HK-2 (cell line): ENCODE results near the gene ATXN7L1.
"Not testable (repeated sequence)": the region's sequence is repeated elsewhere in the genome, so short reads cannot be mapped to it uniquely, and the experiment has no call there.

Source experiments
- DNase-seq: peaks from one replicate; pipeline ENCODE4 v3.0.0-alpha.2; 2018; ENCODE audit not compliant: unreplicated experiment

ATXN7L1 gene

GRCh38 chr7:105861224-105861623, 15.2 kb downstream of the ATXN7L1 start:
- DNase-seq, result no peak

- DNase-seq, result no peak
Observed at GRCh38 chr7:105860793-105861192, 15.6 kb downstream of the ATXN7L1 start.

GRCh38 chr7:105857009-105857952, 19.1 kb downstream of the ATXN7L1 start:
- no peak for DNase-seq

- DNase-seq, result no peak
Observed at GRCh38 chr7:105854498-105854897, 21.9 kb downstream of the ATXN7L1 start.

- DNase-seq, result no peak
Observed at GRCh38 chr7:105853931-105854419, 22.4 kb downstream of the ATXN7L1 start.

GRCh38 chr7:105851064-105851463, 25.3 kb downstream of the ATXN7L1 start:
- no peak for DNase-seq

GRCh38 chr7:105849122-105849855, 27.1 kb downstream of the ATXN7L1 start:
- DNase-seq, result peak; percentile 47

GRCh38 chr7:105846404-105846803, 30.0 kb downstream of the ATXN7L1 start:
- no peak for DNase-seq

GRCh38 chr7:105844681-105845080, 31.7 kb downstream of the ATXN7L1 start:
- not testable (repeated sequence) for DNase-seq

- no peak for DNase-seq
Observed at GRCh38 chr7:105841866-105842265, 34.5 kb downstream of the ATXN7L1 start.

- DNase-seq, result no peak
Observed at GRCh38 chr7:105840981-105841749, 35.2 kb downstream of the ATXN7L1 start.

GRCh38 chr7:105839266-105839665, 37.1 kb downstream of the ATXN7L1 start:
- no peak for DNase-seq

- no peak for DNase-seq
Observed at GRCh38 chr7:105838627-105839231, 37.7 kb downstream of the ATXN7L1 start.

- DNase-seq, result no peak
Observed at GRCh38 chr7:105837765-105838626, 38.4 kb downstream of the ATXN7L1 start.

- DNase-seq, result no peak
Observed at GRCh38 chr7:105835441-105835840, 41.0 kb downstream of the ATXN7L1 start.

GRCh38 chr7:105831824-105832535, 44.4 kb downstream of the ATXN7L1 start:
- DNase-seq, result no peak

GRCh38 chr7:105831302-105831620, 45.1 kb downstream of the ATXN7L1 start:
- DNase-seq, result no peak

GRCh38 chr7:105830405-105831301, 45.7 kb downstream of the ATXN7L1 start:
- peak; percentile 51 for DNase-seq
